Right lobe of liver (tissue), 4 donors: ENCODE measurements around the gene FOXP1.

ENCODE experiments used
- CTCF ChIP-seq, 4 donors: fragments of 200-600 bp in 3 of 4; fragments of 450-650 bp in 1 of 4; IDR thresholded peaks; one replicate each; pipeline versions ENCODE4 v1.5.1 to v1.8.0; 2016 to 2022; ENCODE audit warnings: antibody characterized with exemption in 4 of 4, mild to moderate bottlenecking in 2 of 4
- POLR2A ChIP-seq: fragments of 450-650 bp; IDR thresholded peaks from one replicate; pipeline ENCODE4 v1.6.1; 2017; ENCODE audit warnings: antibody characterized with exemption, mild to moderate bottlenecking
- donor health status: DM: no; HTN: no; CAD: no.
- donor health status: DM: no; HTN: no; CAD: no.
- donor health status: DM: no; HTN: yes; CAD: no.

GRCh38 chr3:71037775-71038174, 545.8 kb downstream of the FOXP1 start:
- TF ChIP-seq CTCF (IDR thresholded peaks at IDR 0.05), result no peak
- TF ChIP-seq POLR2A, result no peak
